K562 (cell line): ENCODE data around the gene ITK. TPM values are rescaled to one million over a fixed set of nuclear protein-coding genes. Genes with fewer than 3 reads are reported as not detected.
A peak's percentile ranks its signal among the peaks of the same experiment; 100 is the strongest.

Source experiments
- C11orf30 ChIP-seq: fragments of 450-650 bp; IDR thresholded peaks from 2 replicates; pipeline ENCODE4 v1.6.1; 2016; ENCODE audit warnings: low read depth, mild to moderate bottlenecking
- CEBPB ChIP-seq: fragments of 450-650 bp; IDR thresholded peaks from 2 replicates; pipeline ENCODE4 v1.6.1; 2016; ENCODE audit warnings: missing genetic modification characterization, missing compliant biosample characterization
- CEBPG ChIP-seq, 3 experiments: fragments of 200-800 bp in 1 of 3; sonication (Bioruptor generic) in 1 of 3; sonication (generic) in 1 of 3; formaldehyde crosslinking in 1 of 3; IDR thresholded peaks in 2 of 3; conservative IDR thresholded peaks in 1 of 3; 2 replicates each; pipeline versions ENCODE4 v1.6.1 to v1.8.0; 2016 to 2022; ENCODE audit warnings: missing compliant biosample characterization in 2 of 3, missing genetic modification characterization in 2 of 3, mild to moderate bottlenecking in 1 of 3, missing genetic modification reagents in 1 of 3
- ESRRB ChIP-seq: fragments of 250-450 bp; sonication (Bioruptor Pico); IDR thresholded peaks from 2 replicates; pipeline ENCODE4 v1.5.0; 2020; ENCODE audit warnings: mild to moderate bottlenecking, moderate library complexity, borderline replicate concordance
- JUND ChIP-seq, 2 experiments: IDR thresholded peaks; 2 replicates in 1 of 2; 3 replicates in 1 of 2; pipeline ENCODE4 v1.6.1; 2011; ENCODE audit warnings: borderline replicate concordance in 2 of 2, low read depth in 2 of 2, low read length in 2 of 2, improper control_type of control experiment in 1 of 2, missing biosample characterization in 1 of 2, missing genetic modification characterization in 1 of 2, missing genetic modification reagents in 1 of 2
- KDM2B ChIP-seq: fragments of 250-450 bp; sonication (Bioruptor Pico); IDR thresholded peaks from 2 replicates; pipeline ENCODE4 v1.8.0; 2021; ENCODE audit warnings: mild to moderate bottlenecking, moderate library complexity
- LCOR ChIP-seq: sonication (generic); formaldehyde crosslinking; IDR thresholded peaks from 2 replicates; pipeline ENCODE4 v1.8.0; 2022; ENCODE audit warnings: mild to moderate bottlenecking, missing genetic modification reagents
- MAZ ChIP-seq, 2 experiments: fragments of 450-650 bp in 1 of 2; sonication (generic) in 1 of 2; formaldehyde crosslinking; IDR thresholded peaks in 1 of 2; conservative IDR thresholded peaks in 1 of 2; 2 replicates each; pipeline versions ENCODE4 v1.4.0 to v1.5.0; 2020; ENCODE audit warnings: mild to moderate bottlenecking in 1 of 2, missing genetic modification reagents in 1 of 2
- NUFIP1 ChIP-seq: fragments of 450-650 bp; IDR thresholded peaks from 2 replicates; pipeline ENCODE4 v1.6.1; 2018; ENCODE audit not compliant: partially characterized antibody
- PHF21A ChIP-seq: fragments of 450-650 bp; IDR thresholded peaks from 2 replicates; pipeline ENCODE4 v1.6.1; 2017; ENCODE audit warnings: low read depth, borderline replicate concordance
- RAD21 ChIP-seq, 2 experiments: fragments of 250-450 bp in 1 of 2; fragments of 450-650 bp in 1 of 2; sonication (Bioruptor Pico) in 1 of 2; formaldehyde crosslinking in 1 of 2; IDR thresholded peaks in 1 of 2; conservative IDR thresholded peaks in 1 of 2; 2 replicates each; pipeline versions ENCODE4 v1.4.0 to v1.8.0; 2020 to 2022; ENCODE audit warnings: mild to moderate bottlenecking in 2 of 2, moderate library complexity in 1 of 2
- RBM25 ChIP-seq: fragments of 200-400 bp; formaldehyde crosslinking; IDR thresholded peaks from 2 replicates; pipeline ENCODE4 v1.6.1; 2018; ENCODE audit warnings: low read length, low read depth, moderate library complexity; ENCODE audit not compliant: severe bottlenecking
- SETDB1 ChIP-seq: IDR thresholded peaks from one replicate; pipeline ENCODE4 v1.6.1; 2012; ENCODE audit warnings: low read length, control low read depth, inconsistent platforms
- SRF ChIP-seq, 2 experiments: fragments of 250-450, 450-650 bp in 1 of 2; sonication (Bioruptor Pico) in 1 of 2; sonication (generic) in 1 of 2; formaldehyde crosslinking; IDR thresholded peaks; 2 replicates each; pipeline versions ENCODE4 v1.5.0 to v1.5.1; 2020 to 2022; ENCODE audit warnings: mild to moderate bottlenecking in 1 of 2, missing genetic modification reagents in 1 of 2
- ZNF445 ChIP-seq: fragments of 250-450 bp; sonication (Bioruptor Pico); IDR thresholded peaks from 2 replicates; pipeline ENCODE4 v1.4.0; 2020; ENCODE audit warnings: low read depth, mild to moderate bottlenecking, moderate library complexity
- polyA plus RNA-seq, 8 experiments: library from polyadenylated mRNA; depleted of rRNA in 4 of 8; stranded (reverse) in 5 of 8; unstranded in 3 of 8; fragments of >200 nt; fragmentation: Nextera tagmentation in 2 of 8; fragmentation: Illumina TruSeq in 1 of 8; extraction: Ambion mirVana in 2 of 8; extraction: Trizol in 1 of 8; gene quantifications; 2 replicates each; pipeline versions ENCODE4 v1.2.1 to v1.2.3, GENCODE V29; 2011 to 2014; ENCODE audit warnings: inconsistent platforms in 1 of 8, missing spikeins in 1 of 8
- total RNA-seq, 7 experiments: library from RNA; depleted of rRNA in 6 of 7; stranded (reverse); fragments of >200 nt in 6 of 7; fragmentation: Illumina TruSeq in 2 of 7; extraction: Trizol in 2 of 7; gene quantifications; 2 replicates each; pipeline versions ENCODE4 v1.2.1 to v1.2.3, GENCODE V29; 2011 to 2021; ENCODE audit warnings: low replicate concordance in 1 of 7
- TF ChIP-seq, protein P1 (sequence below), 2 experiments: fragments of 450-650 bp; formaldehyde crosslinking in 1 of 2; IDR thresholded peaks; 2 replicates each; pipeline versions ENCODE4 v1.4.0 to v1.6.1; 2014 to 2020; ENCODE audit warnings: mild to moderate bottlenecking in 2 of 2, borderline replicate concordance in 1 of 2, low read depth in 1 of 2
- TF ChIP-seq, protein P2 (sequence below): fragments of 200-800 bp; sonication (Bioruptor generic); IDR thresholded peaks from 2 replicates; pipeline ENCODE4 v1.6.1; 2017; ENCODE audit warnings: missing genetic modification characterization, missing compliant biosample characterization

The ITK gene
- total and polyA plus RNA-seq, 9 of the 15 experiments (the other 6 are each of a cell fraction or from before 2014, with no cell fraction given), result 0.04 to 0.75 TPM; not detected in 7

DNA sequence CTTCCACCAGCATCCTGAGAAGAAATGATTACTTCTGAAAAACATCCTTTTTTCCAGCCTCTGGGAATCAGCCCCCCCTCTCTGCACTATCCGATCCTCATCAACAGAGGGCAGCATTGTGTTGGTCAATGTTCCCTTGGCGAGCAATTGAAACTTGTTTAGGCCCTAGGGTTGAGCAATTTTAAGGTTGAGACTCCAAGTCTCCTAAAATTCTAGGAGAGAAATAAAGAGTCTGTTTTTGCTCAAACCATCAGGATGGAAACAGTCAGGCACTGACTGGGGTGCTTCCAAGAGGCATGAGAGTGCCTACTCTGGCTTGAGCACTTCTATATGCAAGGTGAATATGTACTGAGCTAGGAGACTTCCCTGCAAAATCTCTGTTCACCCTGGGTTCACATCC lies 72.9 kb downstream of the ITK start (continued):
- TF ChIP-seq, protein P1, sequence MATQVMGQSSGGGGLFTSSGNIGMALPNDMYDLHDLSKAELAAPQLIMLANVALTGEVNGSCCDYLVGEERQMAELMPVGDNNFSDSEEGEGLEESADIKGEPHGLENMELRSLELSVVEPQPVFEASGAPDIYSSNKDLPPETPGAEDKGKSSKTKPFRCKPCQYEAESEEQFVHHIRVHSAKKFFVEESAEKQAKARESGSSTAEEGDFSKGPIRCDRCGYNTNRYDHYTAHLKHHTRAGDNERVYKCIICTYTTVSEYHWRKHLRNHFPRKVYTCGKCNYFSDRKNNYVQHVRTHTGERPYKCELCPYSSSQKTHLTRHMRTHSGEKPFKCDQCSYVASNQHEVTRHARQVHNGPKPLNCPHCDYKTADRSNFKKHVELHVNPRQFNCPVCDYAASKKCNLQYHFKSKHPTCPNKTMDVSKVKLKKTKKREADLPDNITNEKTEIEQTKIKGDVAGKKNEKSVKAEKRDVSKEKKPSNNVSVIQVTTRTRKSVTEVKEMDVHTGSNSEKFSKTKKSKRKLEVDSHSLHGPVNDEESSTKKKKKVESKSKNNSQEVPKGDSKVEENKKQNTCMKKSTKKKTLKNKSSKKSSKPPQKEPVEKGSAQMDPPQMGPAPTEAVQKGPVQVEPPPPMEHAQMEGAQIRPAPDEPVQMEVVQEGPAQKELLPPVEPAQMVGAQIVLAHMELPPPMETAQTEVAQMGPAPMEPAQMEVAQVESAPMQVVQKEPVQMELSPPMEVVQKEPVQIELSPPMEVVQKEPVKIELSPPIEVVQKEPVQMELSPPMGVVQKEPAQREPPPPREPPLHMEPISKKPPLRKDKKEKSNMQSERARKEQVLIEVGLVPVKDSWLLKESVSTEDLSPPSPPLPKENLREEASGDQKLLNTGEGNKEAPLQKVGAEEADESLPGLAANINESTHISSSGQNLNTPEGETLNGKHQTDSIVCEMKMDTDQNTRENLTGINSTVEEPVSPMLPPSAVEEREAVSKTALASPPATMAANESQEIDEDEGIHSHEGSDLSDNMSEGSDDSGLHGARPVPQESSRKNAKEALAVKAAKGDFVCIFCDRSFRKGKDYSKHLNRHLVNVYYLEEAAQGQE (IDR thresholded peaks at IDR 0.05; ENCODE audit: borderline replicate concordance), result peak; percentile 65; the same call in 1 of the 2 replicates
- TF ChIP-seq, protein P1 (CRISPR knock-in tag; IDR thresholded peaks at IDR 0.05; ENCODE audit: low read depth), result no peak
- peak; percentile 19; the same call in 1 of the 2 replicates for TF ChIP-seq JUND (IDR thresholded peaks at IDR 0.05; ENCODE audit: borderline replicate concordance, low read depth, low read length)
- TF ChIP-seq JUND (tag; IDR thresholded peaks at IDR 0.05; ENCODE audit: borderline replicate concordance, low read depth, low read length), result no peak
- TF ChIP-seq, protein P2, sequence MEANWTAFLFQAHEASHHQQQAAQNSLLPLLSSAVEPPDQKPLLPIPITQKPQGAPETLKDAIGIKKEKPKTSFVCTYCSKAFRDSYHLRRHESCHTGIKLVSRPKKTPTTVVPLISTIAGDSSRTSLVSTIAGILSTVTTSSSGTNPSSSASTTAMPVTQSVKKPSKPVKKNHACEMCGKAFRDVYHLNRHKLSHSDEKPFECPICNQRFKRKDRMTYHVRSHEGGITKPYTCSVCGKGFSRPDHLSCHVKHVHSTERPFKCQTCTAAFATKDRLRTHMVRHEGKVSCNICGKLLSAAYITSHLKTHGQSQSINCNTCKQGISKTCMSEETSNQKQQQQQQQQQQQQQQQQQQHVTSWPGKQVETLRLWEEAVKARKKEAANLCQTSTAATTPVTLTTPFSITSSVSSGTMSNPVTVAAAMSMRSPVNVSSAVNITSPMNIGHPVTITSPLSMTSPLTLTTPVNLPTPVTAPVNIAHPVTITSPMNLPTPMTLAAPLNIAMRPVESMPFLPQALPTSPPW (CRISPR knock-in tag), result peak; percentile 78
- TF ChIP-seq ZNF445, result no peak
- peak; percentile 90 to 93 for TF ChIP-seq RAD21 (CRISPR knock-in tag; conservative IDR thresholded peaks at IDR 0.05 in 1 of 2, IDR thresholded peaks at IDR 0.05 in 1 of 2)
- no peak for TF ChIP-seq SRF (CRISPR knock-in tag; IDR thresholded peaks at IDR 0.05)
- TF ChIP-seq C11orf30, result no peak
- TF ChIP-seq NUFIP1, result no peak
- TF ChIP-seq PHF21A, result no peak
- TF ChIP-seq MAZ (CRISPR knock-in tag; conservative IDR thresholded peaks at IDR 0.05 in 1 of 2, IDR thresholded peaks at IDR 0.05 in 1 of 2), result no peak
- TF ChIP-seq ESRRB (CRISPR knock-in tag), result no peak
- no peak for TF ChIP-seq SETDB1
- TF ChIP-seq KDM2B (CRISPR knock-in tag), result no peak
- peak; percentile 82 for TF ChIP-seq CEBPB (tag)
- TF ChIP-seq CEBPG (CRISPR knock-in tag; IDR thresholded peaks at IDR 0.05), result 0 out of 2 replicates have a peak, but pooled peaks have one; percentile 15
- TF ChIP-seq CEBPG (tag; conservative IDR thresholded peaks at IDR 0.05 in 1 of 2, IDR thresholded peaks at IDR 0.05 in 1 of 2), result peak; percentile 69 to 92
- no peak for TF ChIP-seq RBM25
- TF ChIP-seq LCOR (CRISPR knock-in tag), result no peak
